Neural cell (in vitro differentiated cells): ENCODE data around the gene CSKMT. TPM values are rescaled to one million over a fixed set of nuclear protein-coding genes. Genes with fewer than 3 reads are reported as not detected.

Experiments
- H2AFZ ChIP-seq: fragments of 200-600, 300-800 bp; sonication (generic), shearing (Covaris generic); 2 replicates; pipeline ENCODE4 v1.6.0; 2014; ENCODE audit warnings: low read depth, mild to moderate bottlenecking, antibody characterized with exemption, low read length, moderate library complexity
- H3F3A ChIP-seq: fragments of 200-600 bp; shearing (Covaris generic); 2 replicates; pipeline ENCODE4 v1.6.1; 2016; ENCODE audit warnings: mild to moderate bottlenecking, moderate library complexity, mixed read lengths, antibody characterized with exemption, low read length; ENCODE audit not compliant: insufficient read depth, poor library complexity, severe bottlenecking
- H3K27ac ChIP-seq: fragments of 200-600, 300-800 bp; sonication (generic), shearing (Covaris generic); 2 replicates; pipeline ENCODE4 v1.5.1; 2014; ENCODE audit warnings: mild to moderate bottlenecking, low read length, moderate library complexity
- H3K27me3 ChIP-seq: fragments of 300-800, 200-600 bp; sonication (generic), shearing (Covaris generic); 2 replicates; pipeline ENCODE4 v1.6.0; 2014; ENCODE audit warnings: mild to moderate bottlenecking, low read depth, low read length, moderate library complexity; ENCODE audit not compliant: insufficient read depth
- H3K36me3 ChIP-seq: fragments of 300-800, 200-600 bp; sonication (generic), shearing (Covaris generic); 2 replicates; pipeline ENCODE4 v1.5.1; 2014; ENCODE audit warnings: mild to moderate bottlenecking, antibody characterized with exemption, low read length, moderate library complexity; ENCODE audit not compliant: insufficient read depth
- H3K4me2 ChIP-seq: fragments of 300-800, 200-600 bp; sonication (generic), shearing (Covaris generic); 2 replicates; pipeline ENCODE4 v1.6.0; 2014; ENCODE audit warnings: mild to moderate bottlenecking, low read length
- H3K4me3 ChIP-seq: fragments of 300-800, 200-600 bp; sonication (generic), shearing (Covaris generic); 2 replicates; pipeline ENCODE4 v1.5.1; 2014; ENCODE audit warnings: mild to moderate bottlenecking, low read length, moderate library complexity
- H3K79me2 ChIP-seq: fragments of 200-600 bp; shearing (Covaris generic); replicated peaks from 2 replicates; pipeline ENCODE4 v1.6.0; 2014; ENCODE audit warnings: mild to moderate bottlenecking, low read length, moderate library complexity; ENCODE audit not compliant: insufficient read depth
- H3K9ac ChIP-seq: fragments of 300-800, 200-600 bp; sonication (generic), shearing (Covaris generic); 2 replicates; pipeline ENCODE4 v1.6.1; 2016; ENCODE audit warnings: mild to moderate bottlenecking, low read length, mixed read lengths
- H3K9me2 ChIP-seq: fragments of 200-600 bp; shearing (Covaris generic); 2 replicates; pipeline ENCODE4 v1.6.1; 2016; ENCODE audit warnings: mild to moderate bottlenecking, low read length, mixed read lengths; ENCODE audit not compliant: insufficient read depth
- H3K9me3 ChIP-seq: fragments of 200-600, 300-800 bp; sonication (generic), shearing (Covaris generic); 2 replicates; pipeline ENCODE4 v1.6.1; 2016; ENCODE audit warnings: mild to moderate bottlenecking, mixed run types, low read length, moderate library complexity, mixed read lengths
- H4K20me1 ChIP-seq: fragments of 200-600 bp; shearing (Covaris generic); 2 replicates; pipeline ENCODE4 v1.6.1; 2016; ENCODE audit warnings: mild to moderate bottlenecking, mixed run types; ENCODE audit not compliant: insufficient read depth
- EP300 ChIP-seq: fragments of 450-650 bp; conservative IDR thresholded peaks from 2 replicates; pipeline ENCODE4 v1.6.1; 2014; ENCODE audit warnings: antibody characterized with exemption, mild to moderate bottlenecking, moderate library complexity; ENCODE audit not compliant: poor library complexity, severe bottlenecking
- EZH2 ChIP-seq: fragments of 200-600, 300-800 bp; shearing (Covaris generic), sonication (generic); IDR thresholded peaks from 2 replicates; pipeline ENCODE4 v1.6.1; 2014; ENCODE audit warnings: antibody characterized with exemption, low read length, borderline replicate concordance, mild to moderate bottlenecking; ENCODE audit not compliant: insufficient read depth, poor library complexity, severe bottlenecking
- MXI1 ChIP-seq: fragments of 450-650 bp; conservative IDR thresholded peaks from 2 replicates; pipeline ENCODE4 v1.6.1; 2014; ENCODE audit warnings: antibody characterized with exemption, mild to moderate bottlenecking; ENCODE audit not compliant: poor library complexity, severe bottlenecking
- POLR2AphosphoS5 ChIP-seq: IDR thresholded peaks from 2 replicates; pipeline ENCODE4 v1.6.1; 2012
- RAD21 ChIP-seq: fragments of 450-650 bp; conservative IDR thresholded peaks from 2 replicates; pipeline ENCODE4 v1.6.1; 2014; ENCODE audit warnings: antibody characterized with exemption, mild to moderate bottlenecking, moderate library complexity
- SMC3 ChIP-seq: fragments of 450-650 bp; conservative IDR thresholded peaks from 2 replicates; pipeline ENCODE4 v1.6.1; 2014; ENCODE audit warnings: antibody characterized with exemption, mild to moderate bottlenecking, moderate library complexity; ENCODE audit not compliant: poor library complexity
- TAF1 ChIP-seq: IDR thresholded peaks from 2 replicates; pipeline ENCODE4 v1.6.1; 2012; ENCODE audit warnings: low read depth
- polyA plus RNA-seq: library from polyadenylated mRNA; depleted of rRNA; stranded (reverse); fragments of >200 nt; gene quantifications from 2 replicates; pipeline ENCODE4 v1.2.3, GENCODE V29; 2014
- TF ChIP-seq, protein P1 (sequence below): fragments of 450-650 bp; IDR thresholded peaks from 2 replicates; pipeline ENCODE4 v1.5.1; 2014; ENCODE audit warnings: antibody characterized with exemption, mild to moderate bottlenecking, moderate library complexity; ENCODE audit not compliant: poor library complexity, severe bottlenecking
- TF ChIP-seq, protein P2 (sequence below): IDR thresholded peaks from 2 replicates; pipeline ENCODE4 v1.6.1; 2012; ENCODE audit warnings: borderline replicate concordance

The CSKMT gene
- polyA plus RNA-seq, 1 donor from 2014 or later = 16.0 TPM

DNA sequence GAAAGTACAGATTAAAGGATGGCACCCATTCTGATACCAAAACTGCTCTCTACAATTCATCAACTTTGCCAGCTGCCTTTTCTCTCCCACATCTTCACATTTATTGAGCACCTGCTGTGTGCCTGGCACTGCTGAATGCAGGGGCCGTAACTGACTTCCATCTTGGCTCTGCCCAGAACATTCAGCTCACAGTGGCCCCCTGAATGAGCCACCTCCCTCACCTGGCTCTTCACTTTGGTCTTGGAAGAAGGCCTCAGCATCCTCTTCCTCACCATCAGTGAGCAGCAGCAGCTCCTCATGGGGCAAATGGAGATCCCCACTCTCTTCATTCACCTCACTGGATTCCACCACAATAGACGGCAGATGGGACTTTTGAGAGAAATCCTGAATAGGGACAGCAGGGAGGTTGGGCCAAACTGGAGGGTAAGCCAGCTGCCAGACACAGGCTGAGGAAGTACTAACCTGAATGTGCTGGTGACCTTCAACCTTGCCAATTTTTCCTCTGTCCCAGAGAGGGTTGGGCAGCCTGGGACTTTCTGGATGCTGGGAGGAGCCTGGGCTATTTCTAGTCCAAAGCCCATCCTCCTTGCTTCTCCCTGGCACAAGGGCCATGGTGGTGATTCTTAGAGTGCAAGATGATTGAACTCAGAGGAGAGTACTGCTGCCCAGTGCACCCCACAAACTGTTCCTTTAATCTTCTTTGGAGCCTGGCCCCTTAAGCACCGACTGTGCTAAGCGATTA is 4.5 kb downstream of the CSKMT start:
- Histone ChIP-seq H3F3A (no peaks in the 10 kb centered on the region), H3K79me2 (peaks cover 10% of the 10 kb centered on the region), H3K9ac (no peak overlapping the region), H3K27ac (no peak overlapping the region), H4K20me1 (no peaks in the 10 kb centered on the region), H3K9me2 (no peaks in the 10 kb centered on the region), H2AFZ (no peak overlapping the region), H3K4me3 (no peak overlapping the region), H3K36me3 (no peaks in the 10 kb centered on the region), H3K27me3 (no peaks in the 10 kb centered on the region), H3K9me3 (no peaks in the 10 kb centered on the region), H3K4me2 (no peak overlapping the region)
- TF ChIP-seq EZH2 = no peak
- TF ChIP-seq, protein P1, sequence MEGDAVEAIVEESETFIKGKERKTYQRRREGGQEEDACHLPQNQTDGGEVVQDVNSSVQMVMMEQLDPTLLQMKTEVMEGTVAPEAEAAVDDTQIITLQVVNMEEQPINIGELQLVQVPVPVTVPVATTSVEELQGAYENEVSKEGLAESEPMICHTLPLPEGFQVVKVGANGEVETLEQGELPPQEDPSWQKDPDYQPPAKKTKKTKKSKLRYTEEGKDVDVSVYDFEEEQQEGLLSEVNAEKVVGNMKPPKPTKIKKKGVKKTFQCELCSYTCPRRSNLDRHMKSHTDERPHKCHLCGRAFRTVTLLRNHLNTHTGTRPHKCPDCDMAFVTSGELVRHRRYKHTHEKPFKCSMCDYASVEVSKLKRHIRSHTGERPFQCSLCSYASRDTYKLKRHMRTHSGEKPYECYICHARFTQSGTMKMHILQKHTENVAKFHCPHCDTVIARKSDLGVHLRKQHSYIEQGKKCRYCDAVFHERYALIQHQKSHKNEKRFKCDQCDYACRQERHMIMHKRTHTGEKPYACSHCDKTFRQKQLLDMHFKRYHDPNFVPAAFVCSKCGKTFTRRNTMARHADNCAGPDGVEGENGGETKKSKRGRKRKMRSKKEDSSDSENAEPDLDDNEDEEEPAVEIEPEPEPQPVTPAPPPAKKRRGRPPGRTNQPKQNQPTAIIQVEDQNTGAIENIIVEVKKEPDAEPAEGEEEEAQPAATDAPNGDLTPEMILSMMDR = no peak
- TF ChIP-seq RAD21 = no peak
- TF ChIP-seq EP300 = no peak
- TF ChIP-seq, protein P2, sequence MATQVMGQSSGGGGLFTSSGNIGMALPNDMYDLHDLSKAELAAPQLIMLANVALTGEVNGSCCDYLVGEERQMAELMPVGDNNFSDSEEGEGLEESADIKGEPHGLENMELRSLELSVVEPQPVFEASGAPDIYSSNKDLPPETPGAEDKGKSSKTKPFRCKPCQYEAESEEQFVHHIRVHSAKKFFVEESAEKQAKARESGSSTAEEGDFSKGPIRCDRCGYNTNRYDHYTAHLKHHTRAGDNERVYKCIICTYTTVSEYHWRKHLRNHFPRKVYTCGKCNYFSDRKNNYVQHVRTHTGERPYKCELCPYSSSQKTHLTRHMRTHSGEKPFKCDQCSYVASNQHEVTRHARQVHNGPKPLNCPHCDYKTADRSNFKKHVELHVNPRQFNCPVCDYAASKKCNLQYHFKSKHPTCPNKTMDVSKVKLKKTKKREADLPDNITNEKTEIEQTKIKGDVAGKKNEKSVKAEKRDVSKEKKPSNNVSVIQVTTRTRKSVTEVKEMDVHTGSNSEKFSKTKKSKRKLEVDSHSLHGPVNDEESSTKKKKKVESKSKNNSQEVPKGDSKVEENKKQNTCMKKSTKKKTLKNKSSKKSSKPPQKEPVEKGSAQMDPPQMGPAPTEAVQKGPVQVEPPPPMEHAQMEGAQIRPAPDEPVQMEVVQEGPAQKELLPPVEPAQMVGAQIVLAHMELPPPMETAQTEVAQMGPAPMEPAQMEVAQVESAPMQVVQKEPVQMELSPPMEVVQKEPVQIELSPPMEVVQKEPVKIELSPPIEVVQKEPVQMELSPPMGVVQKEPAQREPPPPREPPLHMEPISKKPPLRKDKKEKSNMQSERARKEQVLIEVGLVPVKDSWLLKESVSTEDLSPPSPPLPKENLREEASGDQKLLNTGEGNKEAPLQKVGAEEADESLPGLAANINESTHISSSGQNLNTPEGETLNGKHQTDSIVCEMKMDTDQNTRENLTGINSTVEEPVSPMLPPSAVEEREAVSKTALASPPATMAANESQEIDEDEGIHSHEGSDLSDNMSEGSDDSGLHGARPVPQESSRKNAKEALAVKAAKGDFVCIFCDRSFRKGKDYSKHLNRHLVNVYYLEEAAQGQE = no peak
- no peak for TF ChIP-seq MXI1
- no peak for TF ChIP-seq SMC3
- no peak for TF ChIP-seq POLR2AphosphoS5
- TF ChIP-seq TAF1 = no peak

DNA sequence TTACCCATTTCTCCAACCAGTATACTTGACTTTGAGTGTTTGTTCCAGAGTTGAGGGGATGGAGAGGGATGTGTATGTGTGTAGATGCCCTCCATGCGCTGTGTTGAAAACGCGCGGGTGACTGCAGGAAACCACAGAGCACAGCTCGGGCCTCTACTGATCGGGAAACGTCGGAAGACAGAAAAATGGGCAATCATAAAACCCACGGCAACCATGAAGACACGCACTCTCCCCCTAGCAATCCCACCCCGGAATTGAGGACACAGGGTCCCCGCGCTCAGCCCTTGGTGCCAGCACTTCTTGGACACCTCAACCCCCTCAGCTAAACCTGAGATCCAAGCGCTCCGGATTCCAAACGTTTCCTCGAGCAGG is 6.1 kb downstream of the CSKMT start:
- peaks cover 10% of the 10 kb centered on the region for H3K79me2 ChIP-seq
- H3K27me3 ChIP-seq = no peaks in the 10 kb centered on the region
- peak overlapping the region; percentile 89 for H3K4me3 ChIP-seq
- no peaks in the 10 kb centered on the region for H3K36me3 ChIP-seq
- H4K20me1 ChIP-seq = no peaks in the 10 kb centered on the region
- no peaks in the 10 kb centered on the region for H3F3A ChIP-seq
- H3K9me2 ChIP-seq = no peaks in the 10 kb centered on the region
- peak overlapping the region; percentile 99 for H3K4me2 ChIP-seq
- no peaks in the 10 kb centered on the region for H3K9me3 ChIP-seq
- TF ChIP-seq EZH2 (no peak), POLR2AphosphoS5 (no peak), SMC3 (no peak), EP300 (no peak), MXI1 (no peak), TAF1 (no peak), RAD21 (no peak)
- TF ChIP-seq, protein P2 = no peak
- TF ChIP-seq, protein P1 = no peak
- H2AFZ ChIP-seq = peak overlapping the region; percentile 77
- H3K9ac ChIP-seq = peak overlapping the region; percentile 82
- H3K27ac ChIP-seq = peak overlapping the region; percentile 86
